ENCODE results near the gene BASP1.

The BASP1 gene

DNA sequence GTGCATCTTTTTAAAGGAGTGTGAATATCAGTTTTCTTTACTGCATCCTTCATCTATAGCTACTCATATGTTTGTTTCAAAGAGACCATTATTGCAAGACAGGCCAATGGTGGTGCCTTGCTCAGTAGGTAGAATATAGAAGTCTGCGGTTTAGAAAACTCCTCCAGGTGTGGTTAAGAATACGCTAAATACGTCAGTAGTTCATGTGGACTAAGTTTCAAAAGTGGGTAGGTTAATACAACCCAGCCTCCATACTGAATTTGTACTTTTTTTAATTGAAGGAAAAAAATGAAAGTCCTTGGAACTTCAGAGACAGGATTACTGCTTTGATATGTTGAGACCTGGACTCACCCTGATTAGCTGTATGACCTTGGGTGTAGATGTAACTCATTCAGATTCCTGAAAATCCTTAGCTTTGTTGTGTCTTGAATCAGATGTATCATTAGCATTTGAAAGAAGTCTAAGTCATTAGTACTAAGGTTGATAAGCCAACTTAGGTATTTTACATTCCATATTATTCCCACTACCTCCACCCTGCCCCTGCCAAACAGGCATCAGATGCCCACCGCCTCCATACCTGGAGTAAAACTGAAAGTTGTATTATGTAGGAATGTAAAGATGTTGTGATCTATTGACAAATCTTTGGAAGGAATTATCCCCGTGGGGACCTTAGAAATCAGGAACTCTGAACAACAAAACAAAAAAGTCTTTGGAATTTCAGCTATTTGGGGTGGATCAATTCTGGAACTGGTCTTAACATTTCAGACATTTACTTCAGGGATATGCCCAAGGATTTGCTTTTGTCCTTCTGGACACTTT is 6.1 kb downstream of the BASP1 start (continued):
- TF ChIP-seq ZNF350 (tag by site-specific recombination; IDR thresholded peaks at IDR 0.05) (no peak), HOXC10 (CRISPR knock-in tag; IDR thresholded peaks at IDR 0.05) (no peak), MYNN (tag by site-specific recombination; IDR thresholded peaks at IDR 0.05; ENCODE audit: borderline replicate concordance) (no peak), ZNF10 (tag by site-specific recombination; IDR thresholded peaks at IDR 0.05) (no peak), SETDB1 (IDR thresholded peaks at IDR 0.05; ENCODE audit: insufficient read length, low read length) (no peak)
- TF ChIP-seq, protein P1, sequence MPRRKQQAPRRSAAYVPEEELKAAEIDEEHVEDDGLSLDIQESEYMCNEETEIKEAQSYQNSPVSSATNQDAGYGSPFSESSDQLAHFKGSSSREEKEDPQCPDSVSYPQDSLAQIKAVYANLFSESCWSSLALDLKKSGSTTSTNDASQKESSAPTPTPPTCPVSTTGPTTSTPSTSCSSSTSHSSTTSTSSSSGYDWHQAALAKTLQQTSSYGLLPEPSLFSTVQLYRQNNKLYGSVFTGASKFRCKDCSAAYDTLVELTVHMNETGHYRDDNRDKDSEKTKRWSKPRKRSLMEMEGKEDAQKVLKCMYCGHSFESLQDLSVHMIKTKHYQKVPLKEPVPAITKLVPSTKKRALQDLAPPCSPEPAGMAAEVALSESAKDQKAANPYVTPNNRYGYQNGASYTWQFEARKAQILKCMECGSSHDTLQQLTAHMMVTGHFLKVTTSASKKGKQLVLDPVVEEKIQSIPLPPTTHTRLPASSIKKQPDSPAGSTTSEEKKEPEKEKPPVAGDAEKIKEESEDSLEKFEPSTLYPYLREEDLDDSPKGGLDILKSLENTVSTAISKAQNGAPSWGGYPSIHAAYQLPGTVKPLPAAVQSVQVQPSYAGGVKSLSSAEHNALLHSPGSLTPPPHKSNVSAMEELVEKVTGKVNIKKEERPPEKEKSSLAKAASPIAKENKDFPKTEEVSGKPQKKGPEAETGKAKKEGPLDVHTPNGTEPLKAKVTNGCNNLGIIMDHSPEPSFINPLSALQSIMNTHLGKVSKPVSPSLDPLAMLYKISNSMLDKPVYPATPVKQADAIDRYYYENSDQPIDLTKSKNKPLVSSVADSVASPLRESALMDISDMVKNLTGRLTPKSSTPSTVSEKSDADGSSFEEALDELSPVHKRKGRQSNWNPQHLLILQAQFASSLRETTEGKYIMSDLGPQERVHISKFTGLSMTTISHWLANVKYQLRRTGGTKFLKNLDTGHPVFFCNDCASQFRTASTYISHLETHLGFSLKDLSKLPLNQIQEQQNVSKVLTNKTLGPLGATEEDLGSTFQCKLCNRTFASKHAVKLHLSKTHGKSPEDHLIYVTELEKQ (tag by site-specific recombination; IDR thresholded peaks at IDR 0.05; ENCODE audit: borderline replicate concordance), result no peak
- TF ChIP-seq, protein P2, sequence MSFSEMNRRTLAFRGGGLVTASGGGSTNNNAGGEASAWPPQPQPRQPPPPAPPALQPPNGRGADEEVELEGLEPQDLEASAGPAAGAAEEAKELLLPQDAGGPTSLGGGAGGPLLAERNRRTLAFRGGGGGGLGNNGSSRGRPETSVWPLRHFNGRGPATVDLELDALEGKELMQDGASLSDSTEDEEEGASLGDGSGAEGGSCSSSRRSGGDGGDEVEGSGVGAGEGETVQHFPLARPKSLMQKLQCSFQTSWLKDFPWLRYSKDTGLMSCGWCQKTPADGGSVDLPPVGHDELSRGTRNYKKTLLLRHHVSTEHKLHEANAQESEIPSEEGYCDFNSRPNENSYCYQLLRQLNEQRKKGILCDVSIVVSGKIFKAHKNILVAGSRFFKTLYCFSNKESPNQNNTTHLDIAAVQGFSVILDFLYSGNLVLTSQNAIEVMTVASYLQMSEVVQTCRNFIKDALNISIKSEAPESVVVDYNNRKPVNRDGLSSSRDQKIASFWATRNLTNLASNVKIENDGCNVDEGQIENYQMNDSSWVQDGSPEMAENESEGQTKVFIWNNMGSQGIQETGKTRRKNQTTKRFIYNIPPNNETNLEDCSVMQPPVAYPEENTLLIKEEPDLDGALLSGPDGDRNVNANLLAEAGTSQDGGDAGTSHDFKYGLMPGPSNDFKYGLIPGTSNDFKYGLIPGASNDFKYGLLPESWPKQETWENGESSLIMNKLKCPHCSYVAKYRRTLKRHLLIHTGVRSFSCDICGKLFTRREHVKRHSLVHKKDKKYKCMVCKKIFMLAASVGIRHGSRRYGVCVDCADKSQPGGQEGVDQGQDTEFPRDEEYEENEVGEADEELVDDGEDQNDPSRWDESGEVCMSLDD (tag by site-specific recombination; IDR thresholded peaks at IDR 0.05), result no peak

DNA sequence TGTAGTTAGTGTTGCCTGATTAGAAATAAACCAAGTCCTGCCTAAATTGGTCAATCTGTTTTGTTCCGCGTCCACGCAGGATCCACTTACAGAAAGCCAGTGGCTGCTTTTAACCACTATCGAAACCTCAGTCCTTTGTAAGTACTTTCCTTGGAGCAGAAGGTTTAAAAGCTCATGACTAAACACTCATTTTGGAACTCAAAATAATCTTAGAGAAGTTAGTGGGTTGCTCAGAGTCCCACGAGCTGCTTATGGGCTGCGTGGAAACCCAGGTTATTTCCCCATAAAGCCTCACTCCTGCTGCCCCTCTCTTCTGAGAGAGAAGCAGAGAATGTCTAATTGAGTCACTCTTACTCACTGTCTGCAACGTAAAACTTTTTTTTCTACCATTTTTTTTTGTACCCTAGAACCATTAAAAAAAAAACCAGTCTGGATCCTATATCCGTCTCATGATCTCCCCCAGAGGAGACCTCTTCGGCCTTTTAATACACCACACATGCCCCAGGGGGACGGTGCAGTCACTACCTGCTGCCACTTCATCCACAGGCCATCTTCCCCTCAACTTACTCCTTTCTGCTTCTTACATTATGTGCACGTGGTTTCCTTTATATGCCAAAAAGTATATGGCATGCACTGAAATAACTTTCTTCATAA is 7.6 kb downstream of the BASP1 start:
- Histone ChIP-seq H3K27ac (ENCODE audit: extremely low read depth, low read depth, low read length) (no peak overlapping the region), H3K4me1 (ENCODE audit: control insufficient read depth, insufficient read depth, low read length) (peaks cover 44% of the 10 kb centered on the region), H3K9me3 (ENCODE audit: control insufficient read depth, insufficient read depth, low read depth, low read length) (no peaks in the 10 kb centered on the region), H3K36me3 (ENCODE audit: control insufficient read depth in 2 of 2, insufficient read depth in 1 of 2, low read length in 2 of 2) (peaks cover 2 to 9% of the 10 kb centered on the region in 2 experiments), H3K4me3 (ENCODE audit: low read depth, low read length) (no peak overlapping the region)
- TF ChIP-seq, protein P3, sequence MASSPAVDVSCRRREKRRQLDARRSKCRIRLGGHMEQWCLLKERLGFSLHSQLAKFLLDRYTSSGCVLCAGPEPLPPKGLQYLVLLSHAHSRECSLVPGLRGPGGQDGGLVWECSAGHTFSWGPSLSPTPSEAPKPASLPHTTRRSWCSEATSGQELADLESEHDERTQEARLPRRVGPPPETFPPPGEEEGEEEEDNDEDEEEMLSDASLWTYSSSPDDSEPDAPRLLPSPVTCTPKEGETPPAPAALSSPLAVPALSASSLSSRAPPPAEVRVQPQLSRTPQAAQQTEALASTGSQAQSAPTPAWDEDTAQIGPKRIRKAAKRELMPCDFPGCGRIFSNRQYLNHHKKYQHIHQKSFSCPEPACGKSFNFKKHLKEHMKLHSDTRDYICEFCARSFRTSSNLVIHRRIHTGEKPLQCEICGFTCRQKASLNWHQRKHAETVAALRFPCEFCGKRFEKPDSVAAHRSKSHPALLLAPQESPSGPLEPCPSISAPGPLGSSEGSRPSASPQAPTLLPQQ (tag by site-specific recombination; IDR thresholded peaks at IDR 0.05), result no peak
- TF ChIP-seq, protein P4, sequence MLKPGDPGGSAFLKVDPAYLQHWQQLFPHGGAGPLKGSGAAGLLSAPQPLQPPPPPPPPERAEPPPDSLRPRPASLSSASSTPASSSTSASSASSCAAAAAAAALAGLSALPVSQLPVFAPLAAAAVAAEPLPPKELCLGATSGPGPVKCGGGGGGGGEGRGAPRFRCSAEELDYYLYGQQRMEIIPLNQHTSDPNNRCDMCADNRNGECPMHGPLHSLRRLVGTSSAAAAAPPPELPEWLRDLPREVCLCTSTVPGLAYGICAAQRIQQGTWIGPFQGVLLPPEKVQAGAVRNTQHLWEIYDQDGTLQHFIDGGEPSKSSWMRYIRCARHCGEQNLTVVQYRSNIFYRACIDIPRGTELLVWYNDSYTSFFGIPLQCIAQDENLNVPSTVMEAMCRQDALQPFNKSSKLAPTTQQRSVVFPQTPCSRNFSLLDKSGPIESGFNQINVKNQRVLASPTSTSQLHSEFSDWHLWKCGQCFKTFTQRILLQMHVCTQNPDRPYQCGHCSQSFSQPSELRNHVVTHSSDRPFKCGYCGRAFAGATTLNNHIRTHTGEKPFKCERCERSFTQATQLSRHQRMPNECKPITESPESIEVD (tag by site-specific recombination; IDR thresholded peaks at IDR 0.05), result no peak
- no peak for TF ChIP-seq ZNF175 (tag by site-specific recombination; IDR thresholded peaks at IDR 0.05)
- TF ChIP-seq GLIS2 (tag by site-specific recombination; IDR thresholded peaks at IDR 0.05), result no peak
- TF ChIP-seq ZNF521 (tag by site-specific recombination; IDR thresholded peaks at IDR 0.05), result no peak
- TF ChIP-seq ZNF707 (tag by site-specific recombination; IDR thresholded peaks at IDR 0.05), result no peak
- CTCF ChIA-PET, result interaction anchor here (1.3 kb wide), 2 partner anchors 8 to 34 kb away, joined by 3 to 9 read pairs; partner anchors contain the start of gene BASP1
- POLR2A ChIA-PET, result interaction anchor here (0.7 kb wide), 1 partner anchor 153 kb away, joined by 3 read pairs; no protein-coding TSS in a partner anchor

Measured in HEK293 (cell line).